Uterus (tissue), 2 donors: Measurements from ENCODE around the gene PPP2R5B.

Experiments
- CTCF ChIP-seq, 4 experiments: fragments of 200-600 bp in 2 of 4; fragments of 450-650 bp in 2 of 4; sonication (generic) in 2 of 4; IDR thresholded peaks; one replicate each; pipeline ENCODE4 v1.5.1; 2016 to 2019; ENCODE audit warnings: antibody characterized with exemption in 4 of 4, mild to moderate bottlenecking in 2 of 4, moderate library complexity in 1 of 4
- POLR2A ChIP-seq, 2 donors: fragments of 450-650 bp; IDR thresholded peaks; one replicate each; pipeline ENCODE4 v1.6.1; 2016; ENCODE audit warnings: antibody characterized with exemption in 2 of 2, mild to moderate bottlenecking in 1 of 2, moderate library complexity in 1 of 2

- TF ChIP-seq POLR2A (IDR thresholded peaks at IDR 0.05): no peak
- no peak for TF ChIP-seq CTCF (IDR thresholded peaks at IDR 0.05)
Observed at GRCh38 chr11:64936539-64936938, 12.1 kb downstream of the PPP2R5B start.
